Thoracic aorta (tissue), 2 donors: ENCODE results near the gene AP4M1. TPM values are rescaled to one million over a fixed set of nuclear protein-coding genes. Genes with fewer than 3 reads are reported as not detected.

Experiments used
- ATAC-seq: fragments of 150-250 bp; one replicate; pipeline ENCODE4 v1.8.0; 2017; ENCODE audit warnings: low read depth; ENCODE audit not compliant: insufficient number of reproducible peaks, low FRiP score
- DNase-seq: peaks from one replicate; pipeline ENCODE4 v3.0.0-alpha.2; 2020; ENCODE audit warnings: low spot score
- H3K27ac ChIP-seq, 2 donors: fragments of 200-600 bp; sonication (generic); 1 replicate in 1 of 2; 2 replicates in 1 of 2; pipeline ENCODE4 v1.5.1; 2016; ENCODE audit warnings: mild to moderate bottlenecking in 2 of 2, moderate library complexity in 2 of 2
- H3K27me3 ChIP-seq: fragments of 200-600 bp; sonication (generic); replicated peaks from 2 replicates; pipeline ENCODE4 v1.6.0; 2016; ENCODE audit warnings: mild to moderate bottlenecking; ENCODE audit not compliant: insufficient read depth
- H3K36me3 ChIP-seq: fragments of 200-600 bp; sonication (generic); one replicate; pipeline ENCODE4 v1.5.1; 2016
- H3K4me1 ChIP-seq, 2 donors: fragments of 200-600 bp; sonication (generic); 1 replicate in 1 of 2; 2 replicates in 1 of 2; pipeline versions ENCODE4 v1.5.1 to v1.6.0; 2016; ENCODE audit warnings: low read depth in 2 of 2, mild to moderate bottlenecking in 1 of 2; ENCODE audit not compliant: control insufficient read depth in 1 of 2
- H3K4me3 ChIP-seq: fragments of 200-600 bp; sonication (generic); 2 replicates; pipeline ENCODE4 v1.5.1; 2016; ENCODE audit warnings: mild to moderate bottlenecking
- H3K9me3 ChIP-seq: fragments of 200-600 bp; sonication (generic); 2 replicates; pipeline ENCODE4 v1.5.1; 2016
- total RNA-seq, 2 donors: library from RNA; depleted of rRNA; stranded (reverse); fragments of >200 nt; gene quantifications; one replicate each; pipeline versions ENCODE4 v1.1.0 to v1.2.3, GENCODE V29; 2016
- TF ChIP-seq, protein P1 (sequence below): fragments of 200-600 bp; sonication (generic); IDR thresholded peaks from one replicate; pipeline ENCODE4 v1.5.1; 2019; ENCODE audit warnings: antibody characterized with exemption

AP4M1 gene
- total RNA-seq, 2 donors from 2014 or later = 22.3 to 23.8 TPM

DNA sequence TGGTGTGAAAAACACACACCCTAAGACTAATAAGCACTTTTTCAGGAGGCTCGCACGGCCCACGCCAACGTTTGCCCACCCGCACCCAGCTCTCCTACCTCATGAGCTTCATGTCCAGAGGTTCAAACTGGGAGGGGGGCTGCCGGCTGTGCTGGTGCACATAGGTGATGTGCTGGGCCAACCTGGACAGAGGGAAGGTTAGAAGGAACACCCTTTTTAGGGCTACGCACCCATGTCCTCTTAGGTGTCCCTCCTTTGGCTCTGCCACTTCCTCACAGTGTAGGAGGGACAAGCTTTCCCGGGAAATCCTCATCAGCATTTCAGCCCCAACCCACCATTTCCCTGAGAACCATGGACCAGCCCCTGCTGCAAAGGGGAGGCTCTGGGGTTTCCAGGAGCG is 6.2 kb upstream of the AP4M1 start:
- no peak overlapping the region for H3K27ac ChIP-seq
- DNase-seq = no peak
- ATAC-seq = no peak
- no peak overlapping the region for H3K4me3 ChIP-seq
- TF ChIP-seq, protein P1, sequence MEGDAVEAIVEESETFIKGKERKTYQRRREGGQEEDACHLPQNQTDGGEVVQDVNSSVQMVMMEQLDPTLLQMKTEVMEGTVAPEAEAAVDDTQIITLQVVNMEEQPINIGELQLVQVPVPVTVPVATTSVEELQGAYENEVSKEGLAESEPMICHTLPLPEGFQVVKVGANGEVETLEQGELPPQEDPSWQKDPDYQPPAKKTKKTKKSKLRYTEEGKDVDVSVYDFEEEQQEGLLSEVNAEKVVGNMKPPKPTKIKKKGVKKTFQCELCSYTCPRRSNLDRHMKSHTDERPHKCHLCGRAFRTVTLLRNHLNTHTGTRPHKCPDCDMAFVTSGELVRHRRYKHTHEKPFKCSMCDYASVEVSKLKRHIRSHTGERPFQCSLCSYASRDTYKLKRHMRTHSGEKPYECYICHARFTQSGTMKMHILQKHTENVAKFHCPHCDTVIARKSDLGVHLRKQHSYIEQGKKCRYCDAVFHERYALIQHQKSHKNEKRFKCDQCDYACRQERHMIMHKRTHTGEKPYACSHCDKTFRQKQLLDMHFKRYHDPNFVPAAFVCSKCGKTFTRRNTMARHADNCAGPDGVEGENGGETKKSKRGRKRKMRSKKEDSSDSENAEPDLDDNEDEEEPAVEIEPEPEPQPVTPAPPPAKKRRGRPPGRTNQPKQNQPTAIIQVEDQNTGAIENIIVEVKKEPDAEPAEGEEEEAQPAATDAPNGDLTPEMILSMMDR = no peak
- H3K9me3 ChIP-seq = no peaks in the 10 kb centered on the region
- H3K4me1 ChIP-seq = peaks cover 6 to 12% of the 10 kb centered on the region in 2 donors
- peaks cover 74% of the 10 kb centered on the region for H3K36me3 ChIP-seq
- H3K27me3 ChIP-seq = no peaks in the 10 kb centered on the region

DNA sequence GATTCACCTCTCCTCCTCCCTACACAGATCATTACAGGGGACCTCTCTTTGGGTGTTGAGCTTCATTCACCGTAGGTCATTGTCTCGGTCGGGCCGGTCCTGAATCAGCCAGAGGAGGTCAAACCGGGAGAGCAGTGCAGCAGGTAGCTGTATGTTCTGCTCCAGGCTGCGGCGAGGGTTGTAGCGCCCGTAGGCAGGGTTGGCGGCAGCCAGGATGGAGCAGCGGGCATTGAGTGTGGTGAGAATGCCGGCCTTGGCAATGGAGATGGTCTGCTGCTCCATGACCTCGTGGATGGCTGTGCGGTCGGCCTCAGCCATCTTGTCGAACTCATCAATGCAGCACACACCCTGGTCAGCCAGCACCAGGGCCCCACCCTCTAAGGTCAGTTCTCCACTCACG is 5.7 kb upstream of the AP4M1 start:
- no peak for DNase-seq
- peaks cover 6 to 12% of the 10 kb centered on the region in 2 donors for H3K4me1 ChIP-seq
- no peak for ATAC-seq
- no peaks in the 10 kb centered on the region for H3K9me3 ChIP-seq
- no peaks in the 10 kb centered on the region for H3K27me3 ChIP-seq
- TF ChIP-seq, protein P1 = no peak
- no peak overlapping the region for H3K4me3 ChIP-seq
- H3K36me3 ChIP-seq = peaks cover 72% of the 10 kb centered on the region
- H3K27ac ChIP-seq = no peak overlapping the region

DNA sequence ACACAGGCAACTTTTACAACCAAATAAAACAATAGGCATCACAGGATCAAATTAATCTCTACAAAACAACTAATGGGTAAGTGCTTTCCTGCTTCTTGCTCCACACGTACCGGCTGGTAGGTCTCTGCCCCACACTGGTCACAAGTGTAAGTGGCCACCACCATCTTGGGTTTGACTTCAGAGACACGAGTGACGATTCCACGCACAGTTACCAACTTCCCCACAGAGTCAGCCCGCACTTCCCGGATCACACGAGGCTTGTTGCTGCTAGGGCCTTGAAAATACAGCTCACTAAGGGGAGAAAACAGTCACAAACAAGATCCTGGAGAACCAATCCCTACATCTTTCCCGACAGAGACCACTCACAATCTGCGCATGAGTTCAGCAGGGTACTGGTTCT is 2.5 kb upstream of the AP4M1 start:
- peaks cover 12 to 20% of the 10 kb centered on the region in 2 donors for H3K4me1 ChIP-seq
- TF ChIP-seq, protein P1 = no peak
- peaks cover 51% of the 10 kb centered on the region for H3K36me3 ChIP-seq
- DNase-seq (no peak), ATAC-seq (no peak)
- H3K27me3 ChIP-seq = no peaks in the 10 kb centered on the region
- no peaks in the 10 kb centered on the region for H3K9me3 ChIP-seq
- H3K27ac ChIP-seq = no peak overlapping the region
- H3K4me3 ChIP-seq = no peak overlapping the region

DNA sequence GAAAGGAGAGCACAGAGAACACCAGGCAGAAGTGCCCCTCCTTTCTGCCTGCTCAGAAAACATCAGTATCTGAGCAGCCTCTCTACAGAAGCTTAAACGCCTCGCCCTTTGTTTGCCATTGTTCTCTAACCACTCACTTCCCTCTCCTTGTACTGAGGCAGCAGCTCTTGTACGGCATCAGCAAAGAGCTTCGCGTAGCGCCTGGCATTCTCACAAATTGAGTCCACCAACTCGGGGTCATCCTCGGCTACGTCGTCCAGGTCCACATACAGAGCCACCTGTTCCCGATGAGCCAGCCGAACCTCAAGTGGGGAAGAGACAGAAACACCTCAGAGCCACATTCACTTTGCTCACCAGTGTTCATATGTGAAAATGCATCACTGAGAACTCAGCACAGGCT is 2.0 kb upstream of the AP4M1 start:
- TF ChIP-seq, protein P1 = no peak
- peak overlapping the region in 1 of 2 donors; percentile 81 for H3K27ac ChIP-seq
- peaks cover 49% of the 10 kb centered on the region for H3K36me3 ChIP-seq
- H3K4me3 ChIP-seq = peak overlapping the region; percentile 97
- no peaks in the 10 kb centered on the region for H3K27me3 ChIP-seq
- ATAC-seq = no peak
- H3K4me1 ChIP-seq = peaks cover 12 to 20% of the 10 kb centered on the region in 2 donors
- H3K9me3 ChIP-seq = no peaks in the 10 kb centered on the region
- no peak for DNase-seq

DNA sequence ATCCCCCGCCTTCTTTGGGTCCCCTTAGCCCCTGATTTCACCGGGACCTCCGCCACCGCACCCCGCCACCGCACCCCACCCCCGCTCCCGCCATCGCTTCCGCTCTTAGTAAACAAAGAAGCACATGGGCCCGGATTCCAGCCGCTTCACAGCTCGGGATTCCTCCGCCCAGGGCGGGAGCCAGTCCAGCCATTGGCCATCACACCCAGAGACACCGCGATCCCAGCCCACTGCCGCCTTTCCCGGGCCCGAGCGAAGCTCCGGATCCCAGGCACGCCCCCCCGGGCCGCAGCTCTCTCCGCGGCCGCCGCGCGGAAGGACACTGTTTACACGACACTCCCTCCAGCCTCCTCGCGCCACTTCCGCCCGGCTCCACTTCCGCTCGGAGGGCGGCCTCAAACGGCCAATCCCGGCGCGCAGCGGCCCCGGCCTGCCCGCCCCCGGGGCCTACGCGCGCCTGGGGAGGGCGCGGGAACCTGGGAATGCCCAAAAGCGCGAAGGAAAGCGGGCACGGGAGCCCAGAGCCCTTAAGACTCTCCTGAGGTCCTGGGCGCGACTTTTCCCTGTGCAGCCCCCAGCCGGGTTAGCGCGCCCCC is 925 bp upstream of the AP4M1 start:
- H3K9me3 ChIP-seq = no peaks in the 10 kb centered on the region
- DNase-seq (peak; percentile 67), ATAC-seq (peak; percentile 47)
- peaks cover 12 to 20% of the 10 kb centered on the region in 2 donors for H3K4me1 ChIP-seq
- peak overlapping the region; percentile 97 for H3K4me3 ChIP-seq
- H3K27ac ChIP-seq = peak overlapping the region; percentile 81 to 88
- no peaks in the 10 kb centered on the region for H3K27me3 ChIP-seq
- TF ChIP-seq, protein P1 = no peak
- peaks cover 41% of the 10 kb centered on the region for H3K36me3 ChIP-seq
